H1 (cell line): Measurements from ENCODE around the gene POP7. TPM values are rescaled to one million over a fixed set of nuclear protein-coding genes. Genes with fewer than 3 reads are reported as not detected.

Source experiments
- CTBP2 ChIP-seq: IDR thresholded peaks from 2 replicates; pipeline ENCODE4 v1.7.0; 2011; ENCODE audit warnings: borderline replicate concordance, mild to moderate bottlenecking, moderate library complexity, mixed read lengths, low read length; ENCODE audit not compliant: insufficient read depth, insufficient read length
- GABPA ChIP-seq: IDR thresholded peaks from 2 replicates; pipeline ENCODE4 v1.6.1; 2011; ENCODE audit warnings: mild to moderate bottlenecking, low read length, moderate library complexity, borderline replicate concordance; ENCODE audit not compliant: insufficient read depth
- HDAC6 ChIP-seq: IDR thresholded peaks from one replicate; pipeline ENCODE4 v1.7.1; 2012; ENCODE audit warnings: low read depth, mild to moderate bottlenecking, inconsistent platforms, low read length, moderate library complexity
- POLR2AphosphoS5 ChIP-seq: IDR thresholded peaks from 2 replicates; pipeline ENCODE4 v1.6.1; 2011; ENCODE audit warnings: low read depth, low read length
- RAD21 ChIP-seq, 2 experiments: IDR thresholded peaks in 1 of 2; conservative IDR thresholded peaks in 1 of 2; 2 replicates each; pipeline ENCODE4 v1.6.1; 2011; ENCODE audit warnings: low read depth in 2 of 2, low read length in 2 of 2, improper control_type of control experiment in 1 of 2, inconsistent platforms in 1 of 2, mild to moderate bottlenecking in 1 of 2, moderate library complexity in 1 of 2
- SIN3A ChIP-seq, 2 experiments: IDR thresholded peaks in 1 of 2; conservative IDR thresholded peaks in 1 of 2; 2 replicates each; pipeline ENCODE4 v1.6.1; 2011 to 2012; ENCODE audit warnings: low read length in 2 of 2, improper control_type of control experiment in 1 of 2, low read depth in 1 of 2, mild to moderate bottlenecking in 1 of 2
- SP1 ChIP-seq: IDR thresholded peaks from 2 replicates; pipeline ENCODE4 v1.6.1; 2011; ENCODE audit warnings: low read depth, low read length
- polyA plus RNA-seq, 7 experiments: library from polyadenylated mRNA; depleted of rRNA in 3 of 7; stranded (reverse) in 5 of 7; unstranded in 2 of 7; fragments of >200 nt in 5 of 7; fragments of 200-250 nt in 2 of 7; gene quantifications; 1 replicate in 5 of 7; 2 replicates in 1 of 7; 4 replicates in 1 of 7; pipeline versions ENCODE4 v1.2.1 to v1.2.3, GENCODE V29; 2011 to 2013; ENCODE audit warnings: missing spikeins in 2 of 7, mixed read lengths in 2 of 7
- total RNA-seq: library from RNA; stranded (reverse); fragmentation: NEBNext Ultra II Directional; extraction: Animal tissue kit (Norgen Biotek cat#: 25700); gene quantifications from 2 replicates; pipeline ENCODE4 v1.2.1, GENCODE V29; 2021

POP7 gene
- total and polyA plus RNA-seq, 2 of the 8 experiments (the other 6 are each of a cell fraction or from before 2014, with no cell fraction given), result 92.5 to 135 TPM

DNA sequence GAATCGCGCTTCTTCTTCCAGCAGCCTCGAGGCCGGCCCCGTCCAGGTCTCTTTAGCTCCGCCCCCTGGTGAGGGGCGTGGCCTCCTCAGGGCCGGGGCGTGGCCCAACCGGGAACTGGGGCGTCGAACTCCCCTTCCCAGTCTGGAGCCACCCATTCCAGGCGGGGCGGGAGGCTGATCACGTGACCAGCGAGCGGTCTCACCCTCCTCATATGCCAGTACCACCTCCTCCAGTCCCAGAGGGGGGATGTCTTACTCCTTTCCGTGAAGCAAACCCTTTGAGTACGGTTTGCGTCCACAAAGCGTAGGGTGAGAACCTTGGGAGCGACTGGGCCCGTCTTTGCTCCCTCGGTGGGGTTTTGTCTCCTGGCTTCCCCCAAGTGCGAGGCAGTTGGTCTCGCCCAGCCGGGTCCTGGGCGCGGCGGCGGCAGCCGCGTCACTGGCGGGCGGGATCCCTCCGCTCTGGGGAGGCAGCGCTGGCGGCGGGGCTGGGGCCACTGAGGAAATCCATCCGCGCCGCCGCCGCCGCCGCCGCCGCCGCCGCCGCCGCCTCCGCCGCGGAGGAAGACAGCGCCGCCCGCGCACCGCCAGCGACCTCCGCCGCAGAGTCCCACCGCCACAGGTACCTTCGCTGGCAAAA, 32.5 kb upstream of the POP7 start, which contains the start of gene GNB2 (continued):
- peak; percentile 68 to 88; a peak in 2 of 4 replicates for TF ChIP-seq SIN3A (conservative IDR thresholded peaks at IDR 0.05 in 1 of 2, IDR thresholded peaks at IDR 0.05 in 1 of 2; ENCODE audit: low read depth in 1 of 2, low read length in 2 of 2)
- TF ChIP-seq CTBP2, result no peak
- peak; percentile 70; the same call in 1 of the 2 replicates for TF ChIP-seq SP1
- TF ChIP-seq GABPA, result 0 out of 2 replicates have a peak, but pooled peaks have one; percentile 57
- no peak for TF ChIP-seq HDAC6
- TF ChIP-seq RAD21 (IDR thresholded peaks at IDR 0.05 in 1 of 2, conservative IDR thresholded peaks at IDR 0.05 in 1 of 2; ENCODE audit: low read depth in 2 of 2, low read length in 2 of 2), result 0 out of 4 replicates have a peak, but pooled peaks of 1 of the 2 experiments have one; percentile 5
- TF ChIP-seq POLR2AphosphoS5, result no peak; the same call in 1 of the 2 replicates
